Measurements from ENCODE around the gene MYRIP. TPM values are rescaled to one million over a fixed set of nuclear protein-coding genes. Genes with fewer than 3 reads are reported as not detected.

Gene MYRIP
- total RNA-seq, 1 donor from 2014 or later: 12.5 TPM

GRCh38 chr3:40294434-40294833, 485.0 kb downstream of the MYRIP start:
- no peak for DNase-seq

- no peak for DNase-seq
Measured at GRCh38 chr3:40298075-40298474, 488.7 kb downstream of the MYRIP start.

GRCh38 chr3:40299130-40299720, 489.8 kb downstream of the MYRIP start:
- no peak for DNase-seq

- DNase-seq: no peak
Measured at GRCh38 chr3:40299721-40300335, 490.4 kb downstream of the MYRIP start.

GRCh38 chr3:40302784-40303183, 493.4 kb downstream of the MYRIP start:
- no peak for DNase-seq

GRCh38 chr3:40304352-40304751, 494.9 kb downstream of the MYRIP start:
- no peak for DNase-seq

- DNase-seq: no peak
Measured at GRCh38 chr3:40306336-40306735, 496.9 kb downstream of the MYRIP start.

- no peak for DNase-seq
Measured at GRCh38 chr3:40307176-40307575, 497.8 kb downstream of the MYRIP start.

- no peak for DNase-seq
Measured at GRCh38 chr3:40308725-40309417, 499.5 kb downstream of the MYRIP start.

- DNase-seq: peak; percentile 97
Measured at GRCh38 chr3:40309418-40309924, 500.1 kb downstream of the MYRIP start, which contains the start of gene EIF1B. Gene EIF1B, plus strand, starts transcription at chr3:40309707. Its CDS starts 235 bp downstream, at chr3:40309942.

Small RNAs within 50 kb of the gene (small RNA-seq; reads per million reads assigned to genes)
- gene RF00264: not detected
- gene RN7SL411P: not detected
- gene RNU4-56P: not detected
